ENCODE measurements around the gene HAGH.
"Not testable (repeated sequence)": the region's sequence is repeated elsewhere in the genome, so short reads cannot be mapped to it uniquely, and the experiment has no call there.

HAGH gene

DNA sequence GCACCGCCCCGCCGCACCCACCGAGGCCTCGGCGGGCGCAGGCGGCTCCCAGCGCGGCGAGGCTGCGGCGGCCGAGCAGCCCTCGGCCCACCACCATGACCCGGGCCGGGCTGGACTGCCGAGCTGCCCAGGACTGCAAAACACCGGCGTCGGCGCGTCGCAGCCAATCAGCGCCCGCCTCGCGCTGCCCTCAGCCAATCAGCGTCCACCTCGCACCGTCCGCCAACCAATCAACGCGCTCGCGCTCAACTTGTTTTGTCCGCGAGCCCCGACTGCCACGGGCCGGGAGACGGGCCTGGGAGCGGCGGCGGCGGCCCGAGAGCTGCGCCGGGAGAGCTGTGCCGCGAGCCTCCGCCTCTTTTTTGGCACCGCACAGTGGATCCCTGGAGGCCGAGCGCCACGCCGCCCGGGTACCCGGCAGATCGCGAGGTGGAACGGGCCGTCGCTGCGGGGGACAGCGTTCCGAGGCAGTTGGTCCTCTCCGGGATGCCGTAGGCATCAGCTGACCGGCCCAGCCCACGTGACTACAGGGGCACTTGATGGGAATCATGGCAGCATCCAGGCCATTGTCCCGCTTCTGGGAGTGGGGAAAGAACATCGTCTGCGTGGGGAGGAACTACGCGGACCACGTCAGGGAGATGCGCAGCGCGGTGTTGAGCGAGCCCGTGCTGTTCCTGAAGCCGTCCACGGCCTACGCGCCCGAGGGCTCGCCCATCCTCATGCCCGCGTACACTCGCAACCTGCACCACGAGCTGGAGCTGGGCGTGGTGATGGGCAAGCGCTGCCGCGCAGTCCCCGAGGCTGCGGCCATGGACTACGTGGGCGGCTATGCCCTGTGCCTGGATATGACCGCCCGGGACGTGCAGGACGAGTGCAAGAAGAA, at the start of gene HAGH, which contains the start of gene FAHD1:
Gene HAGH, minus strand, starts transcription at position 135 of the 883 bp plus-strand sequence. Its CDS starts 38 bp downstream, at position 97.
Gene FAHD1, plus strand, starts transcription at position 516 of the 883 bp plus-strand sequence. Its CDS starts 33 bp downstream, at position 549.
- peak; percentile 40 to 81 for DNase-seq

DNA sequence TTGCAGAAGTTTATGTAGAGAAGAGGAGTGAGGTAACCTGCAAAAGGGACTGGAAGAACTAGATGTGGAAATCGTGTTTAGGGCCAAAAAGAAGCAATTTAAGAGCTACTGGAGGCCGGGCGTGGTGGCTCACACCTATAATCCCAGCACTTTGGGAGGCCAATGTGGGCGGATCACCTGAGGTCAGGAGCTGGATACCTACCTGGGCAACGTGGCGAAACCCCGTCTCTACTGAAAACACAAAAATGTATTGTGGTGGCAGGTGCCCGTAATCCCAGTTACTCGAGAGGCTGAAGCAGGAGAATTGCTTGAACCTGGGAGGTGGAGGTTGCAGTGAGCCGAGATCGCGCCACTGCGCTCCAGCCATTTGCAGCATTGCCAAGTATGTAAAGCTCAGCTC, 49.4 kb upstream of the HAGH start:
- not testable (repeated sequence) for DNase-seq

DNA sequence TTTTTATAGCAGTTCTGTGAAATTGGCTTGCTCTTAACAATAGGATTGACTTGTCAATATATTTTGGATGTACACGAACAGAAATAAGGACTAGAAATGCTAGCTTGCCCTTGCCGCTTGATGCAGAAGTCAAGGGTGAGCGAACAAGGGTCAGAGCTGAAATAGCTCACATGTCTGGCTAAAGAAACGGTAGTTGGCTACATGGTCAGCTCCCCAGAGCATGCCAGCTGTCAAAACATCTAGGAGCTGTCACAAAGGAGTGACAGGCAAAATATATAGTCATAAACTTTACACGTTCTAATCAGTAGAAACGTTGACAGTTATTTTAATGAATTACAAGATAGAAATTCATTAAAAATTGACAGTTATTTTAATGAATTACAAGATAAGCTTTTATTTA, 48.2 kb upstream of the HAGH start:
- DNase-seq = no peak

DNA sequence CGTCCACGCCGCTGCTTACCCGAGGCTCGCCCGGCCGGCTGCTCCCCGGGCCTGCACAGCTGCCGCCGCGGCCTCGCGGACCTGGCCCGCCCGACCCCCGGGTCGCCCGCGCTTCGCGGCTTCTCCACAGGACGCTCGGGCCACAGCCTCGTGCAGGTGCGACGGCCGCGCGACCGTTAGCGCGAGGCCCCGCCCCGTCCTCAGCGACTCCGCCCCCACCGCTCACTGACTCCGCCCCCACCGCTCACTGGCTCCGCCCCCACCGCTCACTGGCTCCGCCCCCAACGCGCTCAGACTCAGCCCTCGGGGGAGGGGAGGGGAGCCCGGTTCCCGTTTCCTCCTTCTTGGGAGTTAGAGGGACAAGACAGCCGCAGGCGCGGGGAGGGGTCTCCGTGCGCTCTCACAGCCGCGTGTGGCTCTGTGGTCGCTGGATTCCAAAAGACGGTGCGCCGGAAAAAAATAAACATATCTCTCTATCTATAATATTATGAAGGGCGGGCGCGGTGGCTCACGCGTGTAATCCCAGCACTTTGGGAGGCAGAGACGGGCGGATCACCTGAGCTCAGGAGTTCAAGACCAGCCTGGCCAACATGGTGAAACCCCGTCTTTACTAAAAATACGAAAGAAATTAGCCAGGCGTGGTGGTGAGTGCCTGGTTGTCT, 45.5 kb upstream of the HAGH start, which contains the start of gene MEIOB:
Gene MEIOB, minus strand, starts transcription at position 191 of the 662 bp plus-strand sequence. CDS start 3,989 bp downstream, outside the sequence.
- no peak for DNase-seq

DNA sequence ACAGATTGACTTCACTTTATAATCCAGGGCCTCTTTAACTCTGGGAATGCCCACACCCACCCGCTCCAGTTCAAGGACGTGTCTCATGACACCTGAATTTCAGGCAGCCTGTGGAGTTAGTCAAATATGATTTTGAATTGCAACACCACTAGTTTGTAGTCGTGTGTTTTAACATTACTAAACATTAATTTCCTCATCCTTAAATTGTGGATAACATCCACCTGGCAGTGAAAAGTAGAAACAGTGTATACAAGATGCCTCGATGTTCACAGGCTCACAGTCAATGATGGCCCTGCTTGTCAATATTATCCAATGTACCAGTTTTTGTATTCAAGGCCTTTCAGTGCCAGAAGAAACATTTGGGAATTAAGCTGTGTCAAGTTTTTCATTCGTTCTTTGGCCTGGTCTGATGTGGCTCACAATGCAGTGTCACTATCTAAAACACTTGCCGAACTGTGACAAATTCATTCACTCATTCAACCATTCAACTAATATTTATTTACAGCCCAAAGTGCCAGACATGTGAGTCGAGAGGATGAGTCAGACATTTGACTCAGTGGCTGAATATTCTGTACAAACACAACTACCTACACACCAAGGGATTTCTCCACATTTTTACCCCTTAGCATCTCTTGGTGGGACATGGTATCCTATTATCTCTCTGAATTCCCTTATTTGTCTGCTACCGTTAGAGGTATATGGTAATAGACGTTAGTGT, 43.9 kb upstream of the HAGH start:
- peak in 1 of 2 experiments; percentile 24 for DNase-seq

DNA sequence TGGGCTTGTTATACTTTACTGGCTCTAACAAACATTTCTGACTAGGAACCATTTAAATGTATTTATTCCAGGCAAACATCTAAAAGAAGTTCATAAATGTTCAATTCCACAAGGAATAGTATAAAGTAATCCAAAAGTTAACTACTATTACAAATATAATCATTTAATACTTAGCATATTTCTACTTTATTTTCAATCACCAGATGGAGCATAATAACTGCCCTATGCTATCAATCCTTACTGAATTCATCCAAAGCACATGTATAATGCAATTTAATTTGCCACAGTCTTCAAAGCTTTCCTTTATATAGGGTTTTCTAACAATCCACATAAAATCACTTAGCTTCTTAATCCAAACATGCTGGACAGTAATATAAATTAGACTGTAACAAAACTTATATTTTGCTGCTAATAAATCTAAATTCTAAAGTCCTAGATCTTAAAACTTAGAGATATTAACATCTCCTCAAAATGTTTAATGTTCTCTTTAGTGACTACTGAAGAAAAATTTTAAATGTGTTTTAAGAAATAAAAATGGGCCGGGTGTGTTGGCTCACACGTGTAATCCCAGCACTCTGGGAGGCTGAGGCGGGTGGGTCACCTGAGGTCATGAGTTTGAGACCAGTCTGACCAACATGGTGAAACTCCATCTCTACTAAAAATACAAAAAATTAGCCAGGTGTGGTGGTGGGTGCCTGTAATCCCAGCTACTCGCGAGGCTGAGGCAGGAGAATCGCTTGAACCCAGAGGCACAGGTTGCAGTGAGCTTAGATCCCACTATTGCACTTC, 39.5 kb upstream of the HAGH start:
- DNase-seq = no peak

DNA sequence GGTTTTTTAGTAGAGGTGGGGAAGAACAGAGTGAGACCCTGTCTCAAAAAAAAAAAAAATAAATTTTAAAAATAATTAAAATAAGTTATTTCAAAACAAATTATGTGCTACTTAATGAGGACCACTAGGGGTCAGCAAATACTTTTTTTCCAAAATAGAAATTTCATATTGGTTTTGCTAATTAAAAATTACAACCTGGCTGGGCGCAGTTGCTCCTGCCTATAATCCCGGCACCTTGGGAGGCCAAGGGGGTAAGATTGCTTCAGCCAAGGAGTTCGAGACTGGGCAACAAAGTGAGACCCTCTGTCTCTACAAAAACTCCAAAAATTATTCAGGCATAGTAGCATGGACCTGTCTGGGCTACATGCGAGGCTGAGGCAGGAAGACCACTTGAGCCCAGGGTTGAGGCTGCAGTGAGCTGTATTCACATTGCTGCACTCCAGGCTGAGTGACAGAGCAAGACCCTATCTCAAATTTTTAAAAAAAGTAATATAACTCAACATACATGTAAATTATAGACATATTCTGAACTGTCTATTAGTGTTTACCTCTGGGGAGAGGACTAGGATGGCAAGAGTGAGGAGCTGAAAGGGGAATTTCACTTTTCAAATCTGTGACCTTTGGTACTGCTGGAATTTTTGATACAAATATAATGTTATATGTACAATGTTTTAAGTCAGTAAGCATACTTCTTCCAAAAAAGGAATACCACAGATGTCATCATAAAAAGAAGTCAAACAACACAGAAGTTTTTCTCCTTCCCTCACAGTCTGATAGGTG, 37.2 kb upstream of the HAGH start:
- DNase-seq = no peak

DNA sequence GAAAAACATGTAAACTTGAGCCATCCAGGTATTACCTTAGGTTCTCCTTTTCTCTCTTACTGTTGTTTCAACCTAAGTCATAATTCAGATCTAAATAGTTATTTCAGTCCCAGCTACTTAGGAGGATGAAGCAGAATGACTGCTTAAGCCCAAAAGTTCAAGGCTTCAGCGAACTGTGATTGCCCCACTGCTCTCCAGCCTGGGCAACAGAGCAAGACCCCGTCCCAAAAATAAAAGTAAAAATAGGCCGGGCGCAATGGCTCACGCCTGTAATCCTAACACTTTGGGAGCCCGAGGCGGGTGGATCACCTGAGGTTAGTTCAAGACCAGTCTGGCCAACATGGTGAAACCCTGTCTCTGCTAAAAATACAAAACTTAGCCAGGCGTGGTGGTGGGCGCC, 35.8 kb upstream of the HAGH start:
- DNase-seq = no peak

DNA sequence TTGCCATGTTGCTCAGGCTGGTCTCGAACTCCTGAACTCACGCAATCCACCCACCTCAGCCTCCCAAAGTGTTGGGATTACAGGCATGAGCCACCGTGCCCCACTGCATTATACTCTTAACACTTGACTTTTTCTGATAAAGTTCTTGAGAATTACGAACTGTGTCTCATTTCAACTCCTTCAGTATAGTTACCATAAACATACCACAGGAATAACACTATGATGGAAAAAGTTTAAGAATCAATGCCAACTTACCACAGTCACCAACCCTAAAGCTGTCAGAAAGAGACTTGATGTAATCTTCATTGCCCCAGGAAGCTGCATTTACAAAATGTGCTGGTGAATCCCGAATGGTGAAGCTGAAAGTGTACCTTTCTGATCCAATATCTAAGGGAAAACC, 35.1 kb upstream of the HAGH start:
- DNase-seq = no peak

DNA sequence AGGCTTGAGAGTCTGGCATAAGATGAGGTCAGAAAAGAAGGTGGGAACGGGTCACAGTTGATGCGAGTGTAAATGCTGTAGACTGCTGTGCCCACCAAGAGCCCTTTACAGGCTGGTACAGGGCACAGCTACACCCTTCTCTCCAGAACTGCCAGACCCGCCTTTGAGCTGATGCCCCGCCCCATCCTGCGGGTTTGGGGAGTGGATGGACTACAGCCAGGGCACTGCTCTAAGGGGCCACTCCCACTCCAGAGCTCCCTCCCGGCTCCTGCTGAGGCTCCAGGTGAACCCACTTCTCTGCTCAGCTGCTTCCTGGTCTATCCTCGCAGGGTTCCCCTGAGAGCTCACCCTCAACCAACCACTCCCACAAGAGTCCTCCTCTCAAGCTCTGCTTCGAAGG, 33.0 kb upstream of the HAGH start:
- DNase-seq = no peak

DNA sequence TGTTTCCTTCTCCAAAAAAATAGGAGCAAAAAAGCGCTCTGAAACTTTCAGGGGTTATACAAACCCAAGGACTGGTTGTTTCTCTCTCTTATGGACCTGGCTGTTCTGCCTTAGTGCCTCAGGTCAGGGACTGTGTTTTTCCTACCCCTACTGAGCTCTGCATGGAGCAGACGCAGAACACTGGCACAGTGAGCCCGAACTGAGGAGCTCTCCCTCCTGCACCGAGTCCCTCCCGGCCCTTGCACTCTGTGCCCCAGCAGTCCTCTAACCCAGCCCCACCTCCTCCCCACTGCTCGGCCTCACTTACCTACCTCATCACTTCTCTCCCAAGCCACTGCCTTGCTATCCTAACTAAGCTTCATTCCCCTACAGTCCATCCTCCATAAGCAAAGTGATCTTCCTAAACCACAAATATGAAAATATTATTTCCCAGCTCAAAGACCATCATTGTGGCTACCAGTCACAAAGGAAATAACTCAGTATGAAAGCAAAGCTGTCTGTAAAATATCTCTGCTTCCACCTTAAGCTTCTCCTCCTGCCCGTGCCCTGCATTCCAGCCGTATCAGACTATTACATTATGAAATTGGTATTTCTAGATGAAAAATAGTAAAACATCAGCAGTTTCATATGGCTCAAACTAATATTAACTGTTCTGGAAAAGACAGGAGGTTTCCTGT, 31.7 kb upstream of the HAGH start:
- DNase-seq = no peak

DNA sequence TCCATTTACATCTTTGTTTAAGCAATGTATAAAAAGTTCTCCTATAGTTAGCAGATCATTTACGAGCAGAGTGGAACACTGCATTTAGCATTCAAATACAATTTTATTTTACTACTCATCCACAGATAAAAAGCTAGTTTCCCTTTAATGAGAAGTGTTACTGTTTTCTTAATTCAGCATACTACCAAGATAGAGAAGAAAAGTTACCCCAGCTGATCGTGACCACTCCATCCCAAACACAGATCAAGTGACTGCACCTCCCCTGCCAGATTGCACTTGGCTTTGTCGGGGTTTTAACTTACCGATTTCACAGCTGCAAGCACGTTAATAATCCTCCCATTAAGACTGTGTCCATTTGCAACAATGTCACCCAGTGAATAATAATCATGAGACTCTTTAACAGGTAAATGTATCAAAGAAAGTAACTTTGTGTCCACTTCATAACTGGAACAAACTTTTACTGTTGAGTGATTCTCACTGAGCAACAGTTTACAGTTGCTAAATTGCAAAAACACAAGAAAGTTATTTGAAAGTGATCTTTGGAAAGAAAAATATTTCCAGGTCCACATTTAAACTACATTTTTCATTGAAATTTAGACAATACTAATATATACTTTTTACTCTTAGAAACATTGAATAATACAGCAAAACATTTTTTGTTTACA, 30.9 kb upstream of the HAGH start:
- DNase-seq = no peak

DNA sequence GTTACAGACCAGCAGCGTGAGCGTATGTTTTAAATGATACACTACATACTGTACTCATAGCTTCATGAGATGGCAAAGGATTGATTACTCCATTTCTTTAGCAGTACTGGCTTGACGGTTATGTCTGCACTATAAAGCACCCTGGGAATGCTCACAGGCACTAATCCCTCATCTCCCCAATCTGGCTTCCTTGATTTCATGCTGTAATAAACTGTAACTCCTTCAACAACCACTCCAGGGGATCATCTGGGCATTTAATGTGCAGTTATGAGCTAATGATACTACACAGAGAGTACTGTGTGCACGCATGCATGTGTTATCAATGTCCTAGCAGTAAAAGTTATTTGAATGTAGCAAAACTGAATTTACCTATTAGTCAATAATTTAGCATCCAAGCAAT, 25.2 kb upstream of the HAGH start:
- DNase-seq = no peak

DNA sequence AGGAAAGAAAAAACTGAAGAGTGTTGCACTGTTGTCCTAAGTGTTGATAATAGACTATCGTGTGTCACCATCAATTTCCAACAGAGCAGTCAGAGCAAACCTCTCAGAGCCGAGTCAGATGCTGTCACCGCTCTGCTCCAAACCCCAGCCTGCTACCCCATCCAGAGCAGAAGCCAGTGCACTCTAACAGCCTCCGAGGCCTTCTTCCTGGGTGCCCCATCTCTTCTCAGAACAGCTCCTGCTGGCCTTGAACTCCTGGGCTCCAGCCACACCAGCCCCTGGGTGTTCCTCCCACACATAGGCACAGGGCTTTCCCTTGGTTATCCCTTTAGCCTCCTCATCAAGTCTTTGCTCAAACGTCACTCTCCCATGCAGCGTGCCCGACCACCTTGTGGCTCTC, 24.4 kb upstream of the HAGH start:
- DNase-seq = no peak

DNA sequence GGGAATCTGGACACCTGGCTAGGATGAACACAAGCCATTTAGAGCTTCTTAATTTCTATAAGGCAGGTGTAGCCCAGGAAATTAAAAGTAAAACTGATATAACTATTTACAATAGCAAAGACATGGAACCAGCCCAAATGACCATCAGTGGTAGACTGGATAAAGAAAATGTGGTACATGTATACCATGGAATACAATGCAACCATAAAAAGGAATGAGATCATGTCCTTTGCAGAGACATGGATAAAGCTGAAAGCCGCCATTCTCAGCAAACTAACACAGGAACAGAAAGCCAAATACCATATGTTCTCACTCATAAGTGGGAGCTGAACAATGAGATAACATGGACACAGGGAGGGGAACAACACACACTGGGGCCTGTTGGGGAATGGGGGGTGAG, 19.8 kb upstream of the HAGH start:
- no peak for DNase-seq

DNA sequence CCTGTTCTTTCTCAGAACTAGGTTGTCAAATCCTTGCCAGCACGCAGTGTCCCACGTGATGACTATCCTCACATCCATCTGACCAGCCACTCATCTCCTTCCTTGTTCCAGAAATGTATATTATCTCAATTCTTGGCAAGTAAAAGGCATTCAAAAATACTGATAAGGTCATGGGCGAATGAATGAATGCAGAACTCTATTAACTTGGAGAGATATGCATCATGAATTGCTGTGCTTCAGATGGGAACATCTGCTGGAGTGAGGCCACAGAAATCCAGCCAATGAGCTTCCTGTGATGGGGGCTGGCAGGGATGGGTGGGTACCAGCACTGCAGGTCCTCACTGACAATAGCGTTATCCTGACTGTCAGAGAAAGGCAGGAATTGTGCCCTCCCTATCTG, 19.4 kb upstream of the HAGH start:
- DNase-seq = no peak

DNA sequence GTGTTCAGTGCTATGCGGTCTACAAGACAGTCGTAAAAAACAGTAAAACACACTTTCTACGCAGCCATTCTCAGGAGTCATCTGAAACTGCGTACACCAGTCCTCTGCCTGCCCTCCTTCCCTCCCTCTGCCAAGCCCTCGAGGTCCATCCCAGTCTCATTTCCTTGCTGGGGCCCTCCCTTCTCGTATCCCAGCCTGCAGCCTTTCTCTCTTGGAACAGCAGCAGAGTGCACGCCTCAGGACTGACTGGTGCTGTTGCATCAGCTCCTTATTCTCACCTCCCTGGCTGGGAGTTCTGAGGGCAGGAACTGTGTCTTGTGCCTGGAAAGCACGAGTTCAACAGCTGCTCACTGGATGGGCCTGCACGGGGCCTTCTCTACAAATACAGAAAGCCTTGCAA, 12.9 kb upstream of the HAGH start:
- DNase-seq = no peak

DNA sequence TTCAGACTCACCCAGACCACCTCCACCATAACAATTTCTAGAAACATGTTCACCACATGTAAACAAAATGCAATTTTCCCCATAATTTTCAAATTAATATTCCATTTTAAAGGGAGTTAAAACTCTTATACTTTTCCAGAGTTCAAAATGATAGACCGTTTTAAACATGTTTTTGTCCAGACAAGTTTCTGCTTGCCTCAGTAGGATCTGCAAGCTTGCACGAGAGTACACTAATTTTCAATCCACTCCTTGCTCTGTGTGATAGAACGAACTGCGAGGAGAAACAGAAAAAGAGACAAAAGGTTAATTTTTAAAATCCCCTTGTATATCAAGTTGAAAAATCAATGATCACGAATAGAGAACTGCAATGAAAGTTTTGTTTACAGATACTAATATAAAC, 7.5 kb upstream of the HAGH start:
- DNase-seq = no peak

DNA sequence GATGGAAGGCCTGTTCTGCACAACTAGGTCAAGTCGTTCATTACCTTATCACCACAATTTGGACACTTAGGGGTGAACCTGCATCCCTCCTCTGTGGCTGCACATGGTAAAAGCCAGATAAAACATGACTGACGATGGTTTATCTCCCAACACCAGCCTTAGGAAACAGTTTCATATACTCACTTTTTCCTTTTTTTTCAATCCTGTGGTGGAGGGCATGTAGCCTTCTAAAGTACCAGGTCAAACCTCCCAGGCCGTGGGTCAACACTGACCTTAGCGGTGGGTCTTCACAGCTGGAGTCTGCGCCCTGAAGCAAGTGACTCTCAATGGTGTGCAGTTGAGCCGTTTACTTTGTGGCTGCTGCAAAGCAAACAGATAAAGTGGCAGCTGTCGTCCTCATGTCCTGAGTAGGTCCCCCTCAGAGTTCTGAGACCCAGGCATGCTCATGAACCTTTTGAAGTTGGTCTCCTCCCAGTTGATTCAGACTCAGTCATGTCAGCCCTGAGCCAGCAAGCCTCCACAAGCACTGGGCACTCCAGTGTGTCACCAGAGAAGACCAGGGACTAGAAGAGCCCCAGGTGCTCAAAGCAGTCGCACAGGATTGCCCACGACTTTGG, 6.3 kb upstream of the HAGH start:
- no peak for DNase-seq
